Measurements from ENCODE around the gene CDHR1.

DNA sequence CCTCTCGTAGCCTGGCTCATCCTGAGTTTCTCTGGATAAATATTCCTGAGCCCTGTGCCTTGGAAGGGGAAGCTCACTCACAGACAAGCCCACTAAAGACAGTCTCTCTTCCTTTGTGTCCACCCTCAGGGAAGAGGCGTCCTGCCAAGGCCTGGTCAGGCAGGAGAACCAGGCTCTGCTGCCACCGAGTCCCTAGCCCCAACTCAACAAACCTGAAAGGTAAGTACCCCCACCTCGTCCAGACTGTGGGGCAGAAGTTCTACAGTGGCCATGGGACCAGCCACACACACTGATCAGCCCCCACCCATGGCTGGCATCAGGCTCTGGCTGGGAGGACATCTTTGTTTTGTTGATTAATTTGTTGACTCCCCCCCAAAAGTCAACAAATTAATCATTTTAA, 18.0 kb upstream of the CDHR1 start:
- TF ChIP-seq, protein P1, sequence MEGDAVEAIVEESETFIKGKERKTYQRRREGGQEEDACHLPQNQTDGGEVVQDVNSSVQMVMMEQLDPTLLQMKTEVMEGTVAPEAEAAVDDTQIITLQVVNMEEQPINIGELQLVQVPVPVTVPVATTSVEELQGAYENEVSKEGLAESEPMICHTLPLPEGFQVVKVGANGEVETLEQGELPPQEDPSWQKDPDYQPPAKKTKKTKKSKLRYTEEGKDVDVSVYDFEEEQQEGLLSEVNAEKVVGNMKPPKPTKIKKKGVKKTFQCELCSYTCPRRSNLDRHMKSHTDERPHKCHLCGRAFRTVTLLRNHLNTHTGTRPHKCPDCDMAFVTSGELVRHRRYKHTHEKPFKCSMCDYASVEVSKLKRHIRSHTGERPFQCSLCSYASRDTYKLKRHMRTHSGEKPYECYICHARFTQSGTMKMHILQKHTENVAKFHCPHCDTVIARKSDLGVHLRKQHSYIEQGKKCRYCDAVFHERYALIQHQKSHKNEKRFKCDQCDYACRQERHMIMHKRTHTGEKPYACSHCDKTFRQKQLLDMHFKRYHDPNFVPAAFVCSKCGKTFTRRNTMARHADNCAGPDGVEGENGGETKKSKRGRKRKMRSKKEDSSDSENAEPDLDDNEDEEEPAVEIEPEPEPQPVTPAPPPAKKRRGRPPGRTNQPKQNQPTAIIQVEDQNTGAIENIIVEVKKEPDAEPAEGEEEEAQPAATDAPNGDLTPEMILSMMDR (IDR thresholded peaks at IDR 0.05 in 4 of 5, conservative IDR thresholded peaks at IDR 0.05 in 1 of 5), result no peak
- no peak for TF ChIP-seq POLR2A (IDR thresholded peaks at IDR 0.05)

Measured in gastrocnemius medialis (tissue), 4 donors.